ENCODE data around the gene MATN4. TPM values are rescaled to one million over a fixed set of nuclear protein-coding genes. Genes with fewer than 3 reads are reported as not detected.

The MATN4 gene
- total and polyA plus RNA-seq, 4 donors = 3.6 to 21.2 (median 11.5) TPM

- 23% methylated on average over 60 of the region's 71 CpGs for WGBS (ENCODE audit: insufficient coverage)
- Histone ChIP-seq H3K4me3 (ENCODE audit: low read depth, low read length) (no peak overlapping the region), H3K9me3 (ENCODE audit: control insufficient read depth, insufficient read depth, low read length) (no peaks in the 10 kb centered on the region), H3K27ac (ENCODE audit: low read depth, low read length) (no peak overlapping the region), H3K4me1 (ENCODE audit: control insufficient read depth, insufficient read depth, low read length) (peaks cover 11% of the 10 kb centered on the region), H3K36me3 (ENCODE audit: control insufficient read depth, insufficient read depth, low read length) (no peaks in the 10 kb centered on the region), H3K27me3 (ENCODE audit: control insufficient read depth, insufficient read depth, low read length) (peaks cover 46% of the 10 kb centered on the region)
- DNase-seq (ENCODE audit: low read depth in 4 of 6, low spot score in 6 of 6) = no peak
Observed at GRCh38 chr20:45316150-45317080, 8.3 kb upstream of the MATN4 start.

GRCh38 chr20:45315672-45316071 is 7.6 kb upstream of the MATN4 start:
- H3K36me3 ChIP-seq (ENCODE audit: control insufficient read depth, insufficient read depth, low read length) = no peaks in the 10 kb centered on the region
- DNase-seq (ENCODE audit: low read depth in 4 of 6, low spot score in 6 of 6) = no peak
- no peak overlapping the region for H3K27ac ChIP-seq (ENCODE audit: low read depth, low read length)
- no peaks in the 10 kb centered on the region for H3K9me3 ChIP-seq (ENCODE audit: control insufficient read depth, insufficient read depth, low read length)
- WGBS (ENCODE audit: insufficient coverage) = 95% methylated on average over 4 of the region's 4 CpGs
- H3K4me1 ChIP-seq (ENCODE audit: control insufficient read depth, insufficient read depth, low read length) = peaks cover 13% of the 10 kb centered on the region
- no peak overlapping the region for H3K4me3 ChIP-seq (ENCODE audit: low read depth, low read length)
- H3K27me3 ChIP-seq (ENCODE audit: control insufficient read depth, insufficient read depth, low read length) = peaks cover 47% of the 10 kb centered on the region

GRCh38 chr20:45313943-45314342 is 5.8 kb upstream of the MATN4 start:
- peaks cover 13% of the 10 kb centered on the region for H3K4me1 ChIP-seq (ENCODE audit: control insufficient read depth, insufficient read depth, low read length)
- no peaks in the 10 kb centered on the region for H3K9me3 ChIP-seq (ENCODE audit: control insufficient read depth, insufficient read depth, low read length)
- WGBS (ENCODE audit: insufficient coverage) = 80% methylated on average over 10 of the region's 11 CpGs
- no peak for DNase-seq (ENCODE audit: low read depth in 4 of 6, low spot score in 6 of 6)
- peaks cover 47% of the 10 kb centered on the region for H3K27me3 ChIP-seq (ENCODE audit: control insufficient read depth, insufficient read depth, low read length)
- no peaks in the 10 kb centered on the region for H3K36me3 ChIP-seq (ENCODE audit: control insufficient read depth, insufficient read depth, low read length)
- no peak overlapping the region for H3K4me3 ChIP-seq (ENCODE audit: low read depth, low read length)
- no peak overlapping the region for H3K27ac ChIP-seq (ENCODE audit: low read depth, low read length)

- H3K4me3 ChIP-seq (ENCODE audit: low read depth, low read length) = no peak overlapping the region
- DNase-seq (ENCODE audit: low read depth in 4 of 6, low spot score in 6 of 6) = no peak
- H3K27me3 ChIP-seq (ENCODE audit: control insufficient read depth, insufficient read depth, low read length) = peaks cover 47% of the 10 kb centered on the region
- H3K36me3 ChIP-seq (ENCODE audit: control insufficient read depth, insufficient read depth, low read length) = no peaks in the 10 kb centered on the region
- WGBS (ENCODE audit: insufficient coverage) = 93% methylated on average over 6 of the region's 8 CpGs
- H3K9me3 ChIP-seq (ENCODE audit: control insufficient read depth, insufficient read depth, low read length) = no peaks in the 10 kb centered on the region
- no peak overlapping the region for H3K27ac ChIP-seq (ENCODE audit: low read depth, low read length)
- H3K4me1 ChIP-seq (ENCODE audit: control insufficient read depth, insufficient read depth, low read length) = peaks cover 18% of the 10 kb centered on the region
Observed at GRCh38 chr20:45313065-45313695, 5.1 kb upstream of the MATN4 start.

- no peak overlapping the region for H3K27ac ChIP-seq (ENCODE audit: low read depth, low read length)
- no peak for DNase-seq (ENCODE audit: low read depth in 4 of 6, low spot score in 6 of 6)
- peaks cover 43% of the 10 kb centered on the region for H3K27me3 ChIP-seq (ENCODE audit: control insufficient read depth, insufficient read depth, low read length)
- peaks cover 23% of the 10 kb centered on the region for H3K4me1 ChIP-seq (ENCODE audit: control insufficient read depth, insufficient read depth, low read length)
- WGBS (ENCODE audit: insufficient coverage) = 68% methylated on average over 21 of the region's 21 CpGs
- no peak overlapping the region for H3K4me3 ChIP-seq (ENCODE audit: low read depth, low read length)
- H3K9me3 ChIP-seq (ENCODE audit: control insufficient read depth, insufficient read depth, low read length) = no peaks in the 10 kb centered on the region
- no peaks in the 10 kb centered on the region for H3K36me3 ChIP-seq (ENCODE audit: control insufficient read depth, insufficient read depth, low read length)
Observed at GRCh38 chr20:45312241-45312640, 4.1 kb upstream of the MATN4 start.

GRCh38 chr20:45311589-45312211 is 3.6 kb upstream of the MATN4 start:
- Histone ChIP-seq H3K27me3 (ENCODE audit: control insufficient read depth, insufficient read depth, low read length) (peaks cover 43% of the 10 kb centered on the region), H3K36me3 (ENCODE audit: control insufficient read depth, insufficient read depth, low read length) (no peaks in the 10 kb centered on the region), H3K9me3 (ENCODE audit: control insufficient read depth, insufficient read depth, low read length) (no peaks in the 10 kb centered on the region), H3K4me3 (ENCODE audit: low read depth, low read length) (no peak overlapping the region), H3K4me1 (ENCODE audit: control insufficient read depth, insufficient read depth, low read length) (peaks cover 26% of the 10 kb centered on the region), H3K27ac (ENCODE audit: low read depth, low read length) (no peak overlapping the region)
- peak in 3 of 6 donors; percentile 23 to 71 (median 71) for DNase-seq (ENCODE audit: low read depth in 4 of 6, low spot score in 6 of 6)
- WGBS (ENCODE audit: insufficient coverage) = 18% methylated on average over 44 of the region's 45 CpGs

- H3K27me3 ChIP-seq (ENCODE audit: control insufficient read depth, insufficient read depth, low read length) = peaks cover 46% of the 10 kb centered on the region
- no peak overlapping the region for H3K27ac ChIP-seq (ENCODE audit: low read depth, low read length)
- H3K9me3 ChIP-seq (ENCODE audit: control insufficient read depth, insufficient read depth, low read length) = no peaks in the 10 kb centered on the region
- H3K4me3 ChIP-seq (ENCODE audit: low read depth, low read length) = no peak overlapping the region
- whole genome bisulfite sequencing (ENCODE audit: insufficient coverage) = 64% methylated on average over 3 of the region's 3 CpGs
- no peak for DNase-seq (ENCODE audit: low read depth in 4 of 6, low spot score in 6 of 6)
- H3K4me1 ChIP-seq (ENCODE audit: control insufficient read depth, insufficient read depth, low read length) = peaks cover 26% of the 10 kb centered on the region
- H3K36me3 ChIP-seq (ENCODE audit: control insufficient read depth, insufficient read depth, low read length) = peaks cover 2% of the 10 kb centered on the region
Observed at GRCh38 chr20:45309075-45309474, 976 bp upstream of the MATN4 start.

- peaks cover 2% of the 10 kb centered on the region for H3K36me3 ChIP-seq (ENCODE audit: control insufficient read depth, insufficient read depth, low read length)
- DNase-seq (ENCODE audit: low read depth in 4 of 6, low spot score in 6 of 6) = no peak
- H3K4me1 ChIP-seq (ENCODE audit: control insufficient read depth, insufficient read depth, low read length) = peaks cover 26% of the 10 kb centered on the region
- H3K4me3 ChIP-seq (ENCODE audit: low read depth, low read length) = no peak overlapping the region
- H3K9me3 ChIP-seq (ENCODE audit: control insufficient read depth, insufficient read depth, low read length) = no peaks in the 10 kb centered on the region
- WGBS (ENCODE audit: insufficient coverage) = 66% methylated on average over 9 of the region's 16 CpGs
- H3K27me3 ChIP-seq (ENCODE audit: control insufficient read depth, insufficient read depth, low read length) = peaks cover 47% of the 10 kb centered on the region
- no peak overlapping the region for H3K27ac ChIP-seq (ENCODE audit: low read depth, low read length)
Observed at GRCh38 chr20:45307076-45307640, 941 bp downstream of the MATN4 start.

GRCh38 chr20:45306431-45306982 is 1.6 kb downstream of the MATN4 start, which contains the start of gene RBPJL:
TSS of gene RBPJL (plus strand) at chr20:45306840. CDS start at chr20:45306923, 83 bp downstream.
- H3K27ac ChIP-seq (ENCODE audit: low read depth, low read length) = no peak within 1 kb of the TSS
- no peaks in the 10 kb centered on the region for H3K9me3 ChIP-seq (ENCODE audit: control insufficient read depth, insufficient read depth, low read length)
- H3K4me3 ChIP-seq (ENCODE audit: low read depth, low read length) = no peak within 1 kb of the TSS
- 21% methylated on average over 41 of the region's 41 CpGs for WGBS (ENCODE audit: insufficient coverage)
- H3K36me3 ChIP-seq (ENCODE audit: control insufficient read depth, insufficient read depth, low read length) = peaks cover 2% of the 10 kb centered on the region
- peaks cover 41% of the 10 kb centered on the region for H3K27me3 ChIP-seq (ENCODE audit: control insufficient read depth, insufficient read depth, low read length)
- no peak for DNase-seq (ENCODE audit: low read depth in 4 of 6, low spot score in 6 of 6)
- H3K4me1 ChIP-seq (ENCODE audit: control insufficient read depth, insufficient read depth, low read length) = peaks cover 22% of the 10 kb centered on the region
